Stimulated activated effector memory CD8-positive, alpha-beta T cell treated with anti-CD3 and anti-CD28 coated beads, Interleukin-12 subunit alpha, Interleukin-12 subunit beta, amount 100 ng/mL, for 72 hours (primary cell): ENCODE results near the gene TBATA.

Experiments used
- ATAC-seq: fragments of 150-1000 bp; cut with Tn5 transposase; 2 replicates; pipeline ENCODE4 v1.10.0; 2021
- DNase-seq, 2 donors: peaks; one replicate each; pipeline ENCODE4 v3.0.0; 2021 to 2022; ENCODE audit warnings: low spot score in 2 of 2
- H3K27ac Mint-ChIP-seq: one replicate; pipeline ENCODE4 v1.8.0; 2022; ENCODE audit warnings: mild to moderate bottlenecking, mixed read lengths
- H3K36me3 Mint-ChIP-seq: one replicate; pipeline ENCODE4 v1.8.0; 2022; ENCODE audit warnings: mild to moderate bottlenecking, mixed read lengths
- H3K4me1 Mint-ChIP-seq: one replicate; pipeline ENCODE4 v1.8.0; 2022; ENCODE audit warnings: mixed read lengths
- H3K4me3 Mint-ChIP-seq: one replicate; pipeline ENCODE4 v1.8.0; 2022; ENCODE audit warnings: mild to moderate bottlenecking, mixed read lengths
- H3K9me3 Mint-ChIP-seq: one replicate; pipeline ENCODE4 v1.8.0; 2022; ENCODE audit warnings: mixed read lengths

The TBATA gene

GRCh38 chr10:70750156-70750703, 34.9 kb downstream of the TBATA start:
- DNase-seq (no peak), ATAC-seq (no peak)
- Mint-ChIP-seq H3K4me1 (no peaks in the 10 kb centered on the region), H3K27ac (no peak overlapping the region), H3K4me3 (no peak overlapping the region), H3K9me3 (no peaks in the 10 kb centered on the region), H3K36me3 (no peaks in the 10 kb centered on the region)

DNA sequence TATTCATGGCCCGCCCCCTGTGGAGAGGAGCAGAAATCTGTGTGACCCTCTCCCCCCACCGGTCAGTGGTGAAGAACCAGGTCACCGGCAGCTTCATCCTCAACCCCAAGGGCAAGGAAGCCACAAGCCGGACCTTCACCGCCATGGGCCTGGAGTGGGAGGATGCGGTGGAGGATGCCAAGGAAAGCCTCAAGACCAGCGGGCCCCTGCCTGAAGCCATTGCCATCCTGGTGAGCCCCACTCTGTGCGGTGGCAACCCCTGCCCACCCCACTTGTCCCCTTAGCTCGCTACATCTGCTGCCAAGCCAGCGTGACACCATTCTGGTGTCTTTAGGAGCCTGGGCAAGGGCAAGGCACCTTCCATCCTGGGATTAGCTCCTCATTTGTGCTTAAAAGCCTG, 35.4 kb downstream of the TBATA start:
- Mint-ChIP-seq H3K36me3 (no peaks in the 10 kb centered on the region), H3K4me1 (no peaks in the 10 kb centered on the region), H3K4me3 (no peak overlapping the region), H3K27ac (no peak overlapping the region), H3K9me3 (no peaks in the 10 kb centered on the region)
- no peak for ATAC-seq
- DNase-seq, result no peak

DNA sequence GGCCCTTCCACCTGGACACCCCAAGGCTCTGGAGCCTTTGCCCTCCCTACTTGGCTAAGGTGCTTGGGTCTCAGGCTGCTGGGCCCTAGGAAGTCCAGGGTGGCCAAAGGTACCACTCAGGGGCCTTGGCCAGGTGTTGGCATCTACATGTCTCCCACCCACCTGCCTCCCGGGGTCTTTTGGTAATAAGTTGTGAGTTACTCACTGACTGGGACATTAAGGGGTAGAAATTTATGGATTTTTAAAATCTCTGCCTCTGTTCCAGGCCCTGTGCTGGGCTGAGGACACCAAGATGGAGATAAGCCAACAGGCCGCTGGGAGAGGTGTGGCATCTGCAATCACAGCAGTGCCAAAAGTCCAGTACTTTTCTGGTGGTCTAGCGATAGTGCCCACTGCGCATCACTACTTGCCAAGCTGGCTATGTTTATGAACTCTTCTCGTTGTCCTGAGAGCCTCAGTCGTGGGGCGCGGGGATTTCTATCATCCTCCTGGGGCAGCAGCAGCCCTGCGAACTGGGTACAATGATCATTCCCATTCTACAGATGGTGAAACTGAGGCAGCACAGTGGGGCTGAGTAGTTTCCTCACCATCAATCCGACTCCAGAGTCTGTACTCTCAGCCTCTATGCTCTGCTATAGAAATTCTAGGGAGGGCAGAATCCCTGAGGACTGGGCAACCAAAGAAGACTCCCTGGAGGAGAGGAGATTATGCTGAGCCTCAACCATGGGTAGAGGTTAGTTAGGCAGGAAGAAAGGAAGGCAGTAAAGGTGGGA, 36.2 kb downstream of the TBATA start:
- Mint-ChIP-seq H3K4me1 (no peaks in the 10 kb centered on the region), H3K9me3 (no peaks in the 10 kb centered on the region), H3K27ac (no peak overlapping the region), H3K4me3 (no peak overlapping the region), H3K36me3 (no peaks in the 10 kb centered on the region)
- no peak for ATAC-seq
- DNase-seq, result no peak

DNA sequence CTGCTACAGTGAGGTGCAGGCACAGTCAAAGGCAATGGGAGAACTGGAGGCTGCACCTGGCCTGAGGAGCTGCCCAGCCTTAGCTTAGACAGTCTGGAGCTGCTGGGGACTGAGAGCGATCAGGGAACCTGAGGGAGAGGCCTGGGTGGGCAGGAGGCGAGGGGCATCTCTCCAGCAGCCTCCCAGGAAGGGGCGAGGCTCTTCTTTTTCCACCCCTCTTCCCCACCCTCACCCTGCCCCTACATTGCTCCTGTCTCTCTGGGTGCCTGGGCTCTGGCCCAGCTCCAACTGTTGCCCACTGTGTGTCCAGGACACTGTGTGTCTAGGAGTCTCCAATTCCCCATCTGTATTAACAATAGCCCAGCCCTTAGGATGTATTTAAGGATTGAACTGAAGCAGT, 36.9 kb downstream of the TBATA start:
- ATAC-seq, result no peak
- DNase-seq, result no peak
- no peaks in the 10 kb centered on the region for H3K36me3 Mint-ChIP-seq
- H3K4me1 Mint-ChIP-seq, result no peaks in the 10 kb centered on the region
- H3K4me3 Mint-ChIP-seq, result no peak overlapping the region
- H3K27ac Mint-ChIP-seq, result peak overlapping the region; percentile 67
- no peaks in the 10 kb centered on the region for H3K9me3 Mint-ChIP-seq

GRCh38 chr10:70747192-70747965, 37.8 kb downstream of the TBATA start:
- no peak for DNase-seq
- Mint-ChIP-seq H3K4me1 (peaks cover 9% of the 10 kb centered on the region), H3K9me3 (no peaks in the 10 kb centered on the region), H3K36me3 (no peaks in the 10 kb centered on the region), H3K27ac (peak overlapping the region; percentile 67), H3K4me3 (no peak overlapping the region)
- no peak for ATAC-seq

- peaks cover 11% of the 10 kb centered on the region for H3K4me1 Mint-ChIP-seq
- H3K27ac Mint-ChIP-seq, result no peak overlapping the region
- H3K9me3 Mint-ChIP-seq, result no peaks in the 10 kb centered on the region
- DNase-seq, result no peak
- no peak overlapping the region for H3K4me3 Mint-ChIP-seq
- no peak for ATAC-seq
- H3K36me3 Mint-ChIP-seq, result no peaks in the 10 kb centered on the region
Observed at GRCh38 chr10:70745555-70745954, 39.6 kb downstream of the TBATA start.

- DNase-seq, result no peak
- Mint-ChIP-seq H3K4me1 (peaks cover 11% of the 10 kb centered on the region), H3K36me3 (no peaks in the 10 kb centered on the region), H3K27ac (no peak overlapping the region), H3K4me3 (no peak overlapping the region), H3K9me3 (no peaks in the 10 kb centered on the region)
- ATAC-seq, result no peak
Observed at GRCh38 chr10:70744617-70745143, 40.5 kb downstream of the TBATA start.

GRCh38 chr10:70743879-70744278, 41.3 kb downstream of the TBATA start:
- no peak for ATAC-seq
- Mint-ChIP-seq H3K27ac (no peak overlapping the region), H3K36me3 (no peaks in the 10 kb centered on the region), H3K9me3 (no peaks in the 10 kb centered on the region), H3K4me1 (peaks cover 11% of the 10 kb centered on the region), H3K4me3 (no peak overlapping the region)
- DNase-seq, result no peak

- Mint-ChIP-seq H3K27ac (no peak overlapping the region), H3K4me1 (peaks cover 11% of the 10 kb centered on the region), H3K4me3 (no peak overlapping the region), H3K36me3 (no peaks in the 10 kb centered on the region), H3K9me3 (no peaks in the 10 kb centered on the region)
- DNase-seq (no peak), ATAC-seq (no peak)
Observed at GRCh38 chr10:70743430-70743788, 41.8 kb downstream of the TBATA start.

GRCh38 chr10:70742537-70743429, 42.4 kb downstream of the TBATA start:
- Mint-ChIP-seq H3K36me3 (no peaks in the 10 kb centered on the region), H3K4me3 (no peak overlapping the region), H3K9me3 (no peaks in the 10 kb centered on the region), H3K4me1 (peaks cover 11% of the 10 kb centered on the region), H3K27ac (peak overlapping the region; percentile 68)
- ATAC-seq (peak; percentile 11), DNase-seq (no peak)

GRCh38 chr10:70740406-70741288, 44.5 kb downstream of the TBATA start:
- peaks cover 11% of the 10 kb centered on the region for H3K4me1 Mint-ChIP-seq
- ATAC-seq (no peak), DNase-seq (no peak)
- H3K4me3 Mint-ChIP-seq, result no peak overlapping the region
- H3K36me3 Mint-ChIP-seq, result no peaks in the 10 kb centered on the region
- no peaks in the 10 kb centered on the region for H3K9me3 Mint-ChIP-seq
- H3K27ac Mint-ChIP-seq, result no peak overlapping the region

GRCh38 chr10:70738761-70739121, 46.4 kb downstream of the TBATA start:
- Mint-ChIP-seq H3K4me3 (no peak overlapping the region), H3K4me1 (peaks cover 11% of the 10 kb centered on the region), H3K36me3 (no peaks in the 10 kb centered on the region), H3K27ac (no peak overlapping the region), H3K9me3 (no peaks in the 10 kb centered on the region)
- ATAC-seq (no peak), DNase-seq (no peak)

GRCh38 chr10:70738006-70738760, 47.0 kb downstream of the TBATA start:
- Mint-ChIP-seq H3K36me3 (no peaks in the 10 kb centered on the region), H3K4me1 (peaks cover 10% of the 10 kb centered on the region), H3K9me3 (no peaks in the 10 kb centered on the region), H3K4me3 (no peak overlapping the region), H3K27ac (no peak overlapping the region)
- DNase-seq, result no peak
- ATAC-seq, result peak; percentile 42

DNA sequence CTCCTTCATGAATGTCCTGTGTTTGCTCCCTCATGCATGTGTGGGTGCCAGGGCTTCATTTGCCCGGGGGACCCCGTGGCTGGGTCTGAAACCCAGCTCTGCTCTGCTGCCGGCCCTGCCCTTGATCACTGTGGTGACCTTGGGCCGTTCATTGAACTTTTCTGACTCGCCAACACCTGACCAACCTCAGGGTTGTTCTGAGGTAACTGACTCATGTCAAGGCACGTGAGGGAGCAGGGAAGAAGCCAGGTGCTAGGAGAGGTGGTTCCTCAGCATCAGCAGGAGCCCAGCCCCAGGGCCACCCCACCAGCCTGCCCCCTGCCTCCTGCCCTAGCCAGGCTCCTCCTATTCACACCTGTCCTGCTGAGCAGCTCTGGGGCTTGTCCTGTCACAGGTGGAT, 47.9 kb downstream of the TBATA start:
- DNase-seq (no peak), ATAC-seq (no peak)
- Mint-ChIP-seq H3K4me1 (peaks cover under 1% of the 10 kb centered on the region), H3K9me3 (no peaks in the 10 kb centered on the region), H3K36me3 (no peaks in the 10 kb centered on the region), H3K27ac (no peak overlapping the region), H3K4me3 (no peak overlapping the region)
